Activated B cell treated with CpG ODN at 0.5 μM for 24 hours (primary cell): ENCODE measurements around the gene HLA-DOB. TPM values are rescaled to one million over a fixed set of nuclear protein-coding genes. Genes with fewer than 3 reads are reported as not detected.
A peak's percentile ranks its signal among the peaks of the same experiment; 100 is the strongest.

Experiments used
- ATAC-seq: fragments of 200-7000 bp; cut with Tn5 transposase; one replicate; pipeline ENCODE4 v1.10.0; 2021; ENCODE audit warnings: low read depth, mild to moderate bottlenecking, moderate library complexity
- CTCF ChIA-PET: fragments of 350-600 bp; sonication (Branson Sonifier 250); formaldehyde crosslinking; loops from one replicate; lab custom pipeline; 2021; ENCODE audit warnings: antibody characterized with exemption; lab: Charles Lee
- POLR2A ChIA-PET: fragments of 350-600 bp; sonication (Branson Sonifier 250); formaldehyde crosslinking; loops from one replicate; lab custom pipeline; 2021; ENCODE audit warnings: antibody characterized with exemption; lab: Charles Lee
- DNase-seq: peaks from one replicate; pipeline ENCODE4 v3.0.0; 2022
- H3K27ac Mint-ChIP-seq: one replicate; pipeline ENCODE4 v1.8.0; 2020; ENCODE audit warnings: mixed read lengths
- H3K27me3 Mint-ChIP-seq: one replicate; pipeline ENCODE4 v1.8.0; 2021; ENCODE audit warnings: mixed read lengths
- H3K36me3 Mint-ChIP-seq: one replicate; pipeline ENCODE4 v1.8.0; 2021; ENCODE audit warnings: low read depth, mixed read lengths
- H3K4me1 Mint-ChIP-seq: one replicate; pipeline ENCODE4 v1.8.0; 2021; ENCODE audit warnings: mixed read lengths
- H3K4me3 Mint-ChIP-seq: one replicate; pipeline ENCODE4 v1.8.0; 2020; ENCODE audit warnings: mild to moderate bottlenecking, mixed read lengths
- H3K9me3 Mint-ChIP-seq: one replicate; pipeline ENCODE4 v1.8.0; 2020; ENCODE audit warnings: mixed read lengths
- intact Hi-C: fragments of 100-400 bp; cut with micrococcal nuclease; formaldehyde crosslinking; loops from one replicate; pipeline ENCODE4 v1.15.1; 2024
- total RNA-seq: library from RNA; stranded (reverse); gene quantifications from 2 replicates; pipeline ENCODE4 v1.2.3, GENCODE V29; 2022
- TF ChIP-seq, protein P1 (sequence below): fragments of 200-600 bp; IDR thresholded peaks from one replicate; pipeline ENCODE4 v1.8.0; 2022; ENCODE audit warnings: antibody characterized with exemption, mild to moderate bottlenecking

Gene HLA-DOB
- total RNA-seq, 1 donor from 2014 or later = 101 TPM

DNA sequence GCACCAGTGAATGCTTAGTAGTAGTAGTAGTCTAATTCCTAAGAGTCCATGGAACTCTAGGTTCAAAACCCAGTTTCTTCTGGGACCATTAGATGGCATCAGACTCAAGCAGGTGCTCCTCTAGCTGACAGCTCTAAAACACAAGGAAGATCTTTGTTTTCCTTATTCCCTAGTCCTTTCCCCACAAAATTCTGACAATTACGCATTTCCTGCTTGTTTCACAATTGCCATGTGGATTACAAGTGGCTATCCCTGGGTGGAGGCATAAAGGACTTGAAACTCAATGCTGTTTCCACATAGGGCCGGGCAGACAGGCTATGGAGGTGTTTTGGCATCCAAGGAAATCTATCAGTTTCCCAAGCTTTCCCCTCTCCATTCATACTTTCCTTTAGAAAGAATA lies 9.2 kb upstream of the HLA-DOB start:
- no peak overlapping the region for H3K27ac Mint-ChIP-seq
- TF ChIP-seq, protein P1, sequence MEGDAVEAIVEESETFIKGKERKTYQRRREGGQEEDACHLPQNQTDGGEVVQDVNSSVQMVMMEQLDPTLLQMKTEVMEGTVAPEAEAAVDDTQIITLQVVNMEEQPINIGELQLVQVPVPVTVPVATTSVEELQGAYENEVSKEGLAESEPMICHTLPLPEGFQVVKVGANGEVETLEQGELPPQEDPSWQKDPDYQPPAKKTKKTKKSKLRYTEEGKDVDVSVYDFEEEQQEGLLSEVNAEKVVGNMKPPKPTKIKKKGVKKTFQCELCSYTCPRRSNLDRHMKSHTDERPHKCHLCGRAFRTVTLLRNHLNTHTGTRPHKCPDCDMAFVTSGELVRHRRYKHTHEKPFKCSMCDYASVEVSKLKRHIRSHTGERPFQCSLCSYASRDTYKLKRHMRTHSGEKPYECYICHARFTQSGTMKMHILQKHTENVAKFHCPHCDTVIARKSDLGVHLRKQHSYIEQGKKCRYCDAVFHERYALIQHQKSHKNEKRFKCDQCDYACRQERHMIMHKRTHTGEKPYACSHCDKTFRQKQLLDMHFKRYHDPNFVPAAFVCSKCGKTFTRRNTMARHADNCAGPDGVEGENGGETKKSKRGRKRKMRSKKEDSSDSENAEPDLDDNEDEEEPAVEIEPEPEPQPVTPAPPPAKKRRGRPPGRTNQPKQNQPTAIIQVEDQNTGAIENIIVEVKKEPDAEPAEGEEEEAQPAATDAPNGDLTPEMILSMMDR = no peak
- DNase-seq (no peak), ATAC-seq (no peak)
- no peaks in the 10 kb centered on the region for H3K9me3 Mint-ChIP-seq
- intact Hi-C loops = loop anchor here (1.0 kb wide), 1 partner anchor 12 kb away; the partner anchor contains the start of gene TAP2
- POLR2A ChIA-PET = interaction anchor here (1.1 to 4.8 kb wide), 3 partner anchors 12 to 154 kb away, joined by 3 to 27 read pairs (median 11); partner anchors contain the start of gene TAP2
- CTCF ChIA-PET = interaction anchor here (1.3 to 5.3 kb wide), 6 partner anchors 13 to 159 kb away, joined by 3 to 44 read pairs (median 9); partner anchors contain the start of genes PSMB9, TAP1 and TAP2
- H3K4me3 Mint-ChIP-seq = no peak overlapping the region
- H3K27me3 Mint-ChIP-seq = no peaks in the 10 kb centered on the region
- H3K36me3 Mint-ChIP-seq = peaks cover 46% of the 10 kb centered on the region
- peaks cover 17% of the 10 kb centered on the region for H3K4me1 Mint-ChIP-seq

DNA sequence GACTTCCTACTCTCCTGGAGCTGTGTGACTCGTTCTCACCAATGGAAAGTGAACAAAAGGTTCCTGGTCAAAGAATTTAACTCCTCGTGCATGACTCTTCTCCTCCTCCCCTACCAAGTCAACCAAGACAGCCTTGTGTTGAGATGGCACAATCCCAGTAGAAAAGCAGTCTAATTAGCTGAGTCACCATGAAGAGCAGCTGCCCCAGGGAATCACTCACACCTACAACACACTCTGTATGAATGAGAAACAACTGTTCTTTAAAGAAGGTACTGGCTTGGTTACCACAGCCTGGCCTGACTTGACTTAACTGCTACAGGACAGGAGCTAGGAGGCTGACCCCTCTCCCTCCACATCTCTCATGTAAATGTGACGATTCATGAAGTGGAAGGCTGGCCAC lies 2.9 kb upstream of the HLA-DOB start:
- POLR2A ChIA-PET = interaction anchor here (0.7 to 4.3 kb wide), 4 partner anchors 10 to 34 kb away, joined by 3 to 29 read pairs (median 14); partner anchors contain the start of genes PSMB8, PSMB9, TAP1 and TAP2
- Mint-ChIP-seq H3K36me3 (peaks cover 16% of the 10 kb centered on the region), H3K27ac (peak overlapping the region; percentile 85), H3K9me3 (no peaks in the 10 kb centered on the region), H3K4me3 (no peak overlapping the region), H3K4me1 (peaks cover 72% of the 10 kb centered on the region), H3K27me3 (no peaks in the 10 kb centered on the region)
- ATAC-seq = no peak
- no peak for DNase-seq
- intact Hi-C loops = no loop called here
- CTCF ChIA-PET = interaction anchor here (0.5 to 6.0 kb wide), 3 partner anchors 19 to 800 kb away, joined by 3 to 20 read pairs (median 18); partner anchors contain the start of gene TAP2
- TF ChIP-seq, protein P1 = no peak

DNA sequence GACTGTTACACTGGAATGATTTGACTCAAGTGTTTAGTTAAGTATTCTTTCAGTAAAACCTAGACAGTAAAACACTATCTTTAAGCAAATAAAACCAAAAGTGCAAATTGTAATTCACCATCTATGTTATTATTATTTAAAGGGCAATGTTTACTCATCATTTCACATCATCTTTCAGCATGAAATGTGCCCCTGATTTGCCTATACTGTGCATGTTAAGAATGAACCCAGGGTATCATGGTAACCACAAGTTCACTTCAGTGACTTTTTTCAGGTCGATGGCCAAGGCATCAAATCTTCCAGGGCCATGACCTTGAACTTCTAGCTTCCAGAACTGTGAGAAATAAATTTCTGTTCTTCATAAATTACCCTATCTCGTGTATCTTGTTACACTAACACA lies 2.1 kb upstream of the HLA-DOB start:
- H3K4me3 Mint-ChIP-seq = peak overlapping the region; percentile 5
- peak overlapping the region; percentile 99 for H3K27ac Mint-ChIP-seq
- no peak for DNase-seq
- no peaks in the 10 kb centered on the region for H3K27me3 Mint-ChIP-seq
- H3K4me1 Mint-ChIP-seq = peaks cover 80% of the 10 kb centered on the region
- ATAC-seq = no peak
- peaks cover 25% of the 10 kb centered on the region for H3K36me3 Mint-ChIP-seq
- ChIA-PET POLR2A (interaction anchor here (0.6 to 4.3 kb wide), 5 partner anchors 19 to 378 kb away, joined by 3 to 29 read pairs (median 4); partner anchors contain the start of genes PSMB8, PSMB9, TAP1 and TAP2), CTCF (interaction anchor here (3.6 to 6.0 kb wide), 2 partner anchors 20 to 49 kb away, joined by 18 to 20 read pairs; partner anchors contain the start of gene TAP2)
- TF ChIP-seq, protein P1 = no peak
- no peaks in the 10 kb centered on the region for H3K9me3 Mint-ChIP-seq
- intact Hi-C loops = no loop called here

DNA sequence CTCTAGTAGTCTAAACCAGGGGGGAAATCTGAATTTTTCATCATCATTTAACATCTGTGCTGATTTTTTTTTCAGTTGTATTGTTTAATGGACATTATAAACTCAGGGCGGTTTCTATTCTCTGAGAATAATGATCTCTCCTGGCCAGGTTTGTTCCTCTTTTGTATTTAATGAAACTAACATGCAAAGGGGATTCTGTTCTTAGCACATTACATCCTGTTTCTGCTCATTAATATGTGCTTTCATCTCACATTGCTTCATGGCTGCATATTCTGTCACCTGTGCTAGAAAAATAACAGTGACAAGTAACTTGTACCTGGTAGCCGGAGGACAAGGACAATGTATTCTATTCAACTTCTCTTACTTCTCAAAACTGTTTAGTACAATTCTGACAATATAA lies 806 bp downstream of the HLA-DOB start:
- ChIA-PET CTCF (interaction anchor here (0.8 kb wide), 1 partner anchor 19 kb away, joined by 3 read pairs; no protein-coding TSS in a partner anchor), POLR2A (interaction anchor here (0.6 to 3.8 kb wide), 5 partner anchors 8 to 156 kb away, joined by 3 to 51 read pairs (median 3); partner anchors contain the start of genes PSMB9, TAP1 and TAP2)
- H3K27me3 Mint-ChIP-seq = no peaks in the 10 kb centered on the region
- peak overlapping the region; percentile 99 for H3K27ac Mint-ChIP-seq
- peaks cover 92% of the 10 kb centered on the region for H3K4me1 Mint-ChIP-seq
- DNase-seq = no peak
- intact Hi-C loops = loop anchor here (1.0 kb wide), 3 partner anchors 19 to 38 kb away; partner anchors contain the start of genes PSMB9 and TAP2
- peaks cover 49% of the 10 kb centered on the region for H3K36me3 Mint-ChIP-seq
- no peaks in the 10 kb centered on the region for H3K9me3 Mint-ChIP-seq
- TF ChIP-seq, protein P1 = no peak
- H3K4me3 Mint-ChIP-seq = peak overlapping the region; percentile 99
- ATAC-seq = peak; percentile 68

DNA sequence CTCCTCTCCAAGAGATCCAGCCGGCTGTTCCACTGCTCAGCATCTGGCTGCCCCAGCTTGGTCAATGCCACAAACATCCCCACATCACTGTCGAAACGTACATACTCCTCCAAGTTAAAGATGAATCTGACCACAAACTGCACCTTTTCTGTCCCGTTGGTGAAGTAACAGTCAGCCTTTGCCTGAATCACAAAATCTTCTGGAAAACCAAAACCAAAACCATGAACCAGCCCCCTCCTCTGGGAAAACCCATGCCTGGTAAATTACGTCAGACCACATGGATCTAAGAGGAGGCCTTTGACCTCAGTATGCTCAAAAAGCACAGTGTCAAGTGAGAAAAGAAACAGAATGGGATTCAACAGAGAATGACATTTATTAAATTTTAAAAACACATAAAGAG lies 1.7 kb downstream of the HLA-DOB start:
- peak overlapping the region; percentile 99 for H3K4me3 Mint-ChIP-seq
- ChIA-PET CTCF (interaction anchor here (0.9 to 2.2 kb wide), 3 partner anchors 18 to 38 kb away, joined by 3 to 6 read pairs (median 5); partner anchors contain the start of genes PSMB9, TAP1 and TAP2), POLR2A (interaction anchor here (0.6 to 3.8 kb wide), 12 partner anchors 8 to 354 kb away, joined by 3 to 51 read pairs (median 3); partner anchors contain the start of genes PSMB9, TAP1 and TAP2)
- H3K9me3 Mint-ChIP-seq = no peaks in the 10 kb centered on the region
- peaks cover 56% of the 10 kb centered on the region for H3K36me3 Mint-ChIP-seq
- DNase-seq = no peak
- intact Hi-C loops = loop anchor here (1.0 kb wide), 1 partner anchor 18 kb away; no protein-coding TSS in a partner anchor
- peaks cover 89% of the 10 kb centered on the region for H3K4me1 Mint-ChIP-seq
- ATAC-seq = no peak
- H3K27ac Mint-ChIP-seq = peak overlapping the region; percentile 99
- H3K27me3 Mint-ChIP-seq = no peaks in the 10 kb centered on the region
- TF ChIP-seq, protein P1 = no peak
